GM20431 (cell line): Measurements from ENCODE around the gene ESRRA.

ENCODE experiments used
- in situ Hi-C: fragments of 300-500 bp; cut with MseI, MboI; formaldehyde crosslinking; loops from one replicate; pipeline ENCODE4 v1.15.0; 2020; ENCODE audit warnings: low sequenced_read_pairs; ENCODE audit not compliant: unreplicated experiment

The ESRRA gene

DNA sequence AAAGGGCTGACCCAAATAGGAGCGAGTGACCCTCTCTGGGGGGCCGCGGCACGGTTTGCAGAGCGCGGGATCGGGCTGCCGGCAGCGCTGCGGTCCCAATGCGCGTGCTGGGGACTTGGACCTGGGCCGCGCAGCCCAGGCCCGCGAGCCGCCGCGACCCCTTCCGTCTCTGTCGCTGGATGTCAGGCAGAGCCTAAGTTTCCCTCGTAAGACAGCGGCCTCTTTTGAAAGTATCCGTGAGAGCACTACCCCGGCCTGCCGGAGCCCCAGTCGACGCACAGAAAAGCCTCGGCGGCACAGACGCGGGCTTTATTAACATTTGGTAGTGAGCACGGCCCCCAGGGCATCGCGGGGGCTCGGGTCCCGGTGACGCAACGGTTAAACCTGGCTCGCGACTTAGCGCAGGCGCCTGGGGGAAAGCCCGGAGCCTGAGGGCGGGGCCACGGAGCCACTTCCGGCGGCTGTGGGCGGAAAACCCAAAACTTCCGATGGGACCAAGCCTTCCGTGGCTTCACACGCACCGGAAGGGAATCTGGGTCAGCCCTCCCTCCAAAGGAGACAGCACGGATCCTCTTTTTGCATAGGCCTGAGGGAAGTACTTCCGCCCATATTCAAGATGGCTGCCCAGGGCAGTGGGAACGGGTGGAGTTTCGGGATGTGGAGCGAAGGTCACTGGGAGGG lies 35.6 kb upstream of the ESRRA start:
- in situ Hi-C loops, result no loop called here

- in situ Hi-C loops, result no loop called here
These were observed 30.1 kb upstream of the ESRRA start for GRCh38 chr11:64275031-64275800.

- in situ Hi-C loops, result no loop called here
These were observed 29.5 kb upstream of the ESRRA start for GRCh38 chr11:64275841-64276240.

DNA sequence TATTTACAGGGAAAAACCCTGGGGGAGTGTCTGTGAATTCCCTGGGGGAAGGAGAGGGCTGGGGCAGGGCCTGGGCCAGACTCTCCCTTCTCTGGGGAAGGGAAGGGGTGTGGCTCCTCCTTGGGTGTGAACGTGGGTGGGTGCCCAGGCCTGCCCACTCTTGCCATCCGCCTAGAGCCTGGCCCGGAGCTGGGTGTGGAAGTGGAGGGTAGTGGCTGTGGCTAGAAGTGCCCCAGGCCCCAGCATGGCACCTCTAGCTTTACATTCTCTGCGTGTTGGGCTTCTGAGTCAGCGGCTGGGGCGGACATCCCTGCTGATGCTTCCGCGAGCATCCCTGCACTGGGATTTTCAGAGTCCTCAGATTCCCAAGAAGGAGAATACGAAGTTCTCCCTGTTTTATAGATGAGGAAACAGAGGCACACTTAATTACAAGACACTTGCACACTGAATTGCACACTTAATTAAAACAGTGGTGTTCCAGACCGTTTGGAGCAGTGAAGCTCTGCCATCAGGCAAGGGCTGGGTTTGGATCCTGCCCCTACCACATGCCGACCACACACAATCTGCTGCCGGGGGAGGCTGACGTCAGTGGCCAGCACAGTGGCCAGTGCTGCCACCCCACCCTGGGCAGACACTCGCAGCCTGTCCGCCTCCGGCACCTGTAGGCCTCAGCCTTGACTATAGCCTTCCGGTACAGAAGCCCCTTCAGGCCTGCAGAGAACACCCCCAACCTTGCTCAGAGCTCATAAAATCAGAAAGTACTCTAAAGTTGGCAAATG lies 28.5 kb upstream of the ESRRA start:
- in situ Hi-C loops, result no loop called here

DNA sequence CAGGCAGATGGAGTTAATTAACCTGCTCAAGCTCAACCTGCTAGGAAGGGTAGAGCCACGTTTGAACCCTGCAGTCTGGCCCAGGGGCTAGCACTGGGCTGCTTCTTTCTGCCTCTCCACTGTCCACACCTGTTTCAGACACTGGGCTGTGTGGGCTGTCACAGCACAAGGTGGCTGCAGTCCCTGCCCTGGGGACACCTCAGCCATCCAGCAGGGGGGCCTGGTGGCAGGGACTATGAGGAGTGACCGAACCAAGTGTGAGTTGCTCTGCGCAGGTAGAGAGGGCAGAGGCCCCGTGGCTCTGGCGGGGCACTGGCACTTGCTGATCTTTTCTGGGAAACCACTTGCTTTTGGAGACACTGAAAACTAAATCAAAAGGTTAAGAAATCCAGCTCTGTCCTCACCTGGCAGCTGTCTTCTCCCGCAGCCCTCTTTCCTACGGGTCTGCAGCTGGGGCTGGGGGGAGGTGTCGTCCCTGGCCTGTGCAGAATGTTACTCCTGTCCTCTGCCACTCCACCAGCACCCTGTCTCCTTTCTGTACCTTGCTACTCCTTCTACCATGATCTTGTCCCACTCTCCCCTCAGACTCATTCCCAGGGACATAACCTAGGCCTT lies 26.6 kb upstream of the ESRRA start:
- in situ Hi-C loops, result no loop called here

DNA sequence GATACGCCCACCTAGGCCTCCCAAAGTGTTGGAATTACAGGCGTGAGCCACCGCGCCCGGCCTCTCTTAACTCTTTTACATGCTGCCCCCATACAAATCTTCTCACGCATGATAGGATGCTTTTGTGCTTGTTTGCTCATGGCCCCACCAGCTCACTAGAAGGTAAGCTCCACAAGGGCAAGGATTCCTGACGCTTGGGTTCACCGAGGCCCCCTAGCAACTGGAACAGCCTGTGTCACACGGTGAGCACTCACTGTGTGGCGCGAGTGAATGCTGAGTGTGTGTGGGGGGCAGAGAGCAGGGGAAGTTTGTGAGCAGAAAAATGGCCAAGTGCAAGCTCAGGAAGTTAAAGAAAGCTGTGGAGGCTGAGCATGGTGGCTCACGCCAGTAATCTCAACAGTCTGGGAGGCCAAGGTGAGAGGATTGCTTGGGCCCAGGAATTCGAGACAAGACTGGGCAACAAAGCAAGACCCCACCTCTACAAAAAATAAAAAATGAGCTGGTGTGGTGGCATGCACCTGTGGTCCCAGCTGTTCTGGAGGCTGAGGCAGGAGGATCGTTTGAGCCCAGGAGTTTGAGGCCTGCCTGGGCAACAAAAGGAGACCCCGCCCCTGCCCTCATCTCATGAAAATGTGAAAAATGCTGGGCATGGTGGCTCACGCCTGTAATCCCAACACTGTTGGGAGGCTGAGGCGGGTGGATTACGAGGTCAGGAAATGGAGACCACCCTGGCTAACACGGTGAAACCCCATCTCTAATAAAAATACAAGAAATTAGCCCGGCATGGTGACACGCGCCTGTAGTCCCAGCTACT lies 23.2 kb upstream of the ESRRA start:
- in situ Hi-C loops, result no loop called here

DNA sequence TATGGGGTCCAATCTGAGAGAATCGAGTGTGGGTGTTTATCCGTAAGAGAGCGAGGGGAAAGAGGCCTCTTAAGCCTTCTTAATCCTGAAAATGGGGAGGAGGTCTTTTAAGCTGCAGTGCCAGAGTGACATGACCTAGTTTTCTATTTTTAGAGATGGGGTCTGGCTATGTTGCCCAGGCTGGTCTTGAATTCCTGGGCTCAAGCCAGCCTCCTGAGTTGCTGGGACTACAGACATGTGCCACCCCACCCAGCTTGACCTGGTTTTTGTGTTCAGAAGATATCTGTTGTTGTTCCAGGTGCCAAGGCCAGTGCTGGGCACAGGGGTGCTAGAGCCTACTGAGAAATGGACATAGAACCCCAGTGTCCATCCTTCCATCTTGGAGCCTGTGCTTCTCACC lies 22.2 kb upstream of the ESRRA start:
- in situ Hi-C loops, result no loop called here

DNA sequence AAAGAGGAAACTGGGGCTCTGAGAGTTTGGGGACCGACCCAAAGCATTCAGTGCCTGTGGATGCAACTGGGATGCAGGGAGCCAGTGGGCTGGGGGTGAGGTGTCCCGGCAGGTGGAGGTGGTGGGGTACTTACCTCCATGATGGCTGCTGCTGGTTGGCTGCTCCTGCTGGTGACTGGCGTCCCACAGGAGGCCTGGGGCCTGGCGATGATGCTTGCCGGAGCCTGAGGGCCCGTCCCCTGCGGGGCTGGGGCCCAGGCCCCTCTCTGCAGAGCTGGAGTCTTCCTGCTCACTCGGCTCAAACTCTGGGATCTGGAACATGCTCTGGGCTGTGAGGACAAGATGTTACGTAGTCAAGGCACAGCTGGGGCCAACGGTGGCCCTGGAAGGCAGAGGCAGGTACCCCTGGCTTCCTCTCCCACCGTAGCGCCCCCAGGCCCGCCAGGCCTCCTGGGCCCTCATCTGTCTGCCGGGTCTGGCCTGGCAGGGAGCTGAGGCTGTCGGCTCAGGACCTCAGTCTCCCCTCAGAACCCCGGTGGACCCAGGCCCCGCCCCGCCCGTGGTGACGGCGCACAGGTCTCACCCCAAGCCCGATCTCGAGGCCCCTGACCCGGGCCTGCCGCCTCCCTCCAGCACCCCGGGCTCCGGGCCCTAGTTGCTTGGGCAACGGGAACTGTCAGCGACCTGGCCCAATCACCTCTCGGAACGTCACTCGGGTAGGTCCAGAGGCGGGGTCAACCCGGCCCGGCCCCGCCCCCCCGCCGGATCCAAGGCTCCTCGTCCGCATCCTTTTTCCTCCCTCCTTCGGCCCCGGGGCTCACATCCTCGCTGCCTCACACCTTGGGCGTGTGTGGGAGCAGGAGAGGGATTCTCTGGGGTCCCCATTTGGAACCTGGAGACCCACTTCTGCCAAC lies 21.0 kb upstream of the ESRRA start, which contains the start of gene BAD:
BAD (minus strand) TSS at position 618 of the 914 bp plus-strand sequence; CDS start at position 321, 297 bp downstream.
- in situ Hi-C loops, result no loop called here

- in situ Hi-C loops, result no loop called here
These were observed 20.1 kb upstream of the ESRRA start, which contains the start of gene GPR137 for GRCh38 chr11:64284962-64285884. TSS of gene GPR137 (plus strand) at chr11:64285848. CDS start at chr11:64286525, 677 bp downstream.

- in situ Hi-C loops, result no loop called here
These were observed 19.2 kb upstream of the ESRRA start for GRCh38 chr11:64285885-64286800.

DNA sequence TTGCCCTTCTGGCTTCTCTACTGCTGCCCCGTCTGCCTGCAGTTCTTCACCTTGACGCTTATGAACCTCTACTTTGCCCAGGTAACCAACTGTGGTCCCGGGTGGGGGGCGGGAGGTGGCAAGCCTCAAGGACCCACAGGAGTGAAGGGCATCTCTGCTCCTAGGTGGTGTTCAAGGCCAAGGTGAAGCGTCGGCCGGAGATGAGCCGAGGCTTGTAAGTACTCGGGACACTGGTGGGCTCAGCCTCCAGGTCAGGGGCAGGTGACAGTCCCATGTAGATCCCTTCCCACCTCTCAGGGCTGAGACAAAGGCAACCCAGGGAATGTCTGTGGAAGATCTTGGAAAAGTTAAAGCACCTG lies 18.5 kb upstream of the ESRRA start:
- in situ Hi-C loops, result no loop called here

DNA sequence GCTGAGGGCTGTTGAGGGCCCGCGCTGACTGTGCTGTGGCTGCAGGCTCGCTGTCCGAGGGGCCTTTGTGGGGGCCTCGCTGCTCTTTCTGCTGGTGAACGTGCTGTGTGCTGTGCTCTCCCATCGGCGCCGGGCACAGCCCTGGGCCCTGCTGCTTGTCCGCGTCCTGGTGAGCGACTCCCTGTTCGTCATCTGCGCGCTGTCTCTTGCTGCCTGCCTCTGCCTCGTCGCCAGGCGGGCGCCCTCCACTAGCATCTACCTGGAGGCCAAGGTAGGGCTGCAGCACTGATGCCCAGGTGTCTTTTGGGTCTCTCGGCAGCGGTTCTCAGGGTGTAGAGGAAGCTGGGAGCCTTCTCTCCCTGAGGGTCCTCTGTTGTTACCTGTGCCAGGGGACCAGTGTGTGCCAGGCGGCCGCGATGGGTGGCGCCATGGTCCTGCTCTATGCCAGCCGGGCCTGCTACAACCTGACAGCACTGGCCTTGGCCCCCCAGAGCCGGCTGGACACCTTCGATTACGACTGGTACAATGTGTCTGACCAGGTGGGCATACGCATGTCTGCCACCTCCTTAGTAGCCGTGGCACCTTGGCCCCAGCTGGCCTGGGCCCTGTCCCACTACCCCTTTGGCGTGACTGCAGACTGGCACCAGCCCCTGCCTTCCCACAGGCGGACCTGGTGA lies 17.5 kb upstream of the ESRRA start:
- in situ Hi-C loops, result no loop called here

GRCh38 chr11:64288353-64288750 lies 17.0 kb upstream of the ESRRA start:
- in situ Hi-C loops, result no loop called here

- in situ Hi-C loops, result no loop called here
These were observed 16.2 kb upstream of the ESRRA start for GRCh38 chr11:64289002-64289564.

GRCh38 chr11:64290352-64291261 lies 14.7 kb upstream of the ESRRA start:
- in situ Hi-C loops, result no loop called here
